ENCODE measurements around the gene POP5.

POP5 gene

DNA sequence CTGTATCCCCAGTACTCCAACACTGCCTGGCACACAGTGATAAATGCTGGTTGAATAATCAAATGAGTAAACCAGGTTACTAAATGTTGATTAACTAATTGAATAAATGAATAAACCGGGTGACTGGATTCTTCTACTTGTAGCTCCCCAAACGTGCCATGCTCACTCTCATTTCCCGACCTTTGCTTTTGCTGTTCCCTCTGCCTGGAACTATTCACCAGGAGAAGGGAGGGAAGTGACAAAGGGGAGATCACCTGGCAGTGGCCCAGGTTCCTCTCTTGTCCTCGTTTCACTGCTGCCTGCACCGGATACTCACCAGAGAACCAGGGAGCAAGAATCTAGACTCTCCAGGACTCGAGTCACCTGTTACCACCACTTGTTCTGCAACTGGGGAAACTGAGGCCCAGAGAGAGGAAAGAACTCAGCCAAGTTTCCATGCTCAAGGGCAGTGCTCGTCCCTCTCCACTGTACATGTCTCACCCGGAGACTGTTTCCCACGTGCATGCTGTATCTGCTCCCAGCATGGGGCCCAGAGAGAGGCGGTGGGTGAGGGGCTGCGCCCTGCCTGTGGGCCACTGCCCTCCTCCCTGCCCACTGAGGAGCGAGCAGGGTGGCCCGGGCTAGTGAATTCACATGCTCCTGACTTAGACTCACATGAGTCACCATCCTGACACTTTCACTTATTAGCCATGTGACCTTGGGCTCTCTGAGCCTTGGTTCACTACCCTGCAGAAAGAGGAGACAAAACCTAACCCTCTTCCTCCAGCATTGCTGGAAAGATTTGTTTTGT lies 17.7 kb upstream of the POP5 start:
- H3K9me3 Mint-ChIP-seq, result no peaks in the 10 kb centered on the region
- H3K4me3 Mint-ChIP-seq, result no peak overlapping the region
- H3K27ac Mint-ChIP-seq, result no peak overlapping the region
- no peaks in the 10 kb centered on the region for H3K36me3 Mint-ChIP-seq (ENCODE audit: low read depth)
- H3K27me3 Mint-ChIP-seq, result peaks cover 8% of the 10 kb centered on the region
- H3K4me1 Mint-ChIP-seq (ENCODE audit: low read depth), result no peaks in the 10 kb centered on the region
- no peak for DNase-seq

DNA sequence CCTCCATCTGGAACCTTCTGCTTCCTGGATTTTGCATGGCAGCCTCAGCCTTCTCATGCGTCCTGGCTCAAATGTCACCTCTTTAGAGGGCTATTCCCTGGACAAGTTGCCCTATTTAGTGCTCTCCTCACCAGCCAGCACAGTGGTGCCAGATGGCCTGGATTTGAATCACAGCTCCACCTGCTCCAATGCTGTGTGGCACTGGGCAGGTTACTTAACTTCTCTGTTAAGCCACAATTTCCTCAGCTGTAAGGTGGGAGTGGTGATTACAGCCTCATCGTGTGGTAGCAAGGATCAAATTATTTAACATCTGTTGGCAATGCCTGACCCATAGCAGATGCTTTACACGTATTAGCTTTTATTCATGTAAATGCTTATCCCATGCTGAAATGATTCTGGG lies 16.7 kb upstream of the POP5 start:
- Mint-ChIP-seq H3K27ac (no peak overlapping the region), H3K4me1 (ENCODE audit: low read depth) (no peaks in the 10 kb centered on the region), H3K9me3 (no peaks in the 10 kb centered on the region), H3K27me3 (peaks cover 8% of the 10 kb centered on the region), H3K36me3 (ENCODE audit: low read depth) (no peaks in the 10 kb centered on the region), H3K4me3 (no peak overlapping the region)
- DNase-seq, result no peak

DNA sequence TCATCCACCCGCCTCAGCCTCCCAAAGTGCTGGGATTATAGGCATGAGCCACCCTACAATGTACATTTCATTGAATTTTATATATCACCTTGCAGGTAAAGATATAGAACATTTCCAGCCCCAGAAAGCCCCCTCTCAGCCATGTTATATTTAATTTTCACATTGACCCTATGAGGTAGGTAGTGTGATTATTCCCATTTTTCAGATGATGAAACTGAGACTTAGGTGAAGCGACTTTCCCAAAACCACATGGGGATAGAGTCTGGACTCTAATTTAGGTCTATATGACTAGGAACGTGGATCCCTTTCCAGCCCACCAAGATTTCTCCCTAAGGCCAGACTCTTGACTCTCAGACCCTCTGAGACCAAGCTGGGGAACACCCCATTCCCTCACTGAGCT lies 15.7 kb upstream of the POP5 start:
- Mint-ChIP-seq H3K27ac (no peak overlapping the region), H3K9me3 (no peaks in the 10 kb centered on the region), H3K4me1 (ENCODE audit: low read depth) (no peaks in the 10 kb centered on the region), H3K36me3 (ENCODE audit: low read depth) (no peaks in the 10 kb centered on the region), H3K4me3 (no peak overlapping the region), H3K27me3 (peaks cover 5% of the 10 kb centered on the region)
- no peak for DNase-seq

DNA sequence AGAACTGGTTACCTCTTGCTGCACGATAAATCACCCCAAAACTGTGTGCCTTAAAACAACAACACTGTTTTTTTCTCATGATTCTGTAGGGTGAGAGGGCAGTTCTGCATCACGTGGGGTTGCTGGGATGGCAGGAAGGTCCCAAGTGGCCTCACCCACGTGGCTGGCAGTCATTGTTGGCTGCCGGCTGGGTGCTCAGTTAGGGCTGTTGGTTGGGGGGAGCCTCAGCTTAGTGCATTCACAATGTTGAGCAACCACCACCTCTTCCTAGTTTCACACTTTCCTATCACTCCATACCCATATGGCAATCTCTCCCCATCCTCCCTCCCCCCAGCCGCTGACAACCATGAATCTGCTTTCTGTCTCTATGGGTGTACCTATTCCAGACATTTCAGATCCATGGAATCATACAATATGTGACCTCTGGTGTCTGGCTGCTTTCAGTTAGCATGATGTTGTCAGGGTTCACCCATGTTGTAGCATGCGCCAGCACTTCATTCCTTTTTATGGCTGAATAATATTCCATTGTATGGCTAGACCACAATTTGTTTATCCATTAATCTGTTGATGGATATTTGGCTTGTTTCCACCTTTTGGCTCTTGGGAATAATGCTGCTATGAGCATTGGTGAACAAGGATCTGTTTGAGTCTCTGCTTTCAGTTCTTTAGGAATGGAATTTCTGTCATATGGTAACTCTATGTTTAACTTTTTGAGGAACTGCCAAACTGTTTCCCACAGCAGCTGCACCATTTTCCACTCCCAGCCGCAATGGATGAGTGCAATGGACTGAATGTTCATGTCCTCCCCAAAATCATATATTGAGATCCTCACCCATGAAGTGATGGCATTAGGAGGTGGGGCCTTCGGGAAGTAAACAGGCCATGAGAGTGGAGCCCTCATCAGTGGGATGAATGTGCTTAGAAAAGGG lies 11.2 kb upstream of the POP5 start:
- no peaks in the 10 kb centered on the region for H3K9me3 Mint-ChIP-seq
- no peak overlapping the region for H3K27ac Mint-ChIP-seq
- no peaks in the 10 kb centered on the region for H3K4me1 Mint-ChIP-seq (ENCODE audit: low read depth)
- no peaks in the 10 kb centered on the region for H3K27me3 Mint-ChIP-seq
- H3K36me3 Mint-ChIP-seq (ENCODE audit: low read depth), result no peaks in the 10 kb centered on the region
- no peak for DNase-seq
- no peak overlapping the region for H3K4me3 Mint-ChIP-seq

DNA sequence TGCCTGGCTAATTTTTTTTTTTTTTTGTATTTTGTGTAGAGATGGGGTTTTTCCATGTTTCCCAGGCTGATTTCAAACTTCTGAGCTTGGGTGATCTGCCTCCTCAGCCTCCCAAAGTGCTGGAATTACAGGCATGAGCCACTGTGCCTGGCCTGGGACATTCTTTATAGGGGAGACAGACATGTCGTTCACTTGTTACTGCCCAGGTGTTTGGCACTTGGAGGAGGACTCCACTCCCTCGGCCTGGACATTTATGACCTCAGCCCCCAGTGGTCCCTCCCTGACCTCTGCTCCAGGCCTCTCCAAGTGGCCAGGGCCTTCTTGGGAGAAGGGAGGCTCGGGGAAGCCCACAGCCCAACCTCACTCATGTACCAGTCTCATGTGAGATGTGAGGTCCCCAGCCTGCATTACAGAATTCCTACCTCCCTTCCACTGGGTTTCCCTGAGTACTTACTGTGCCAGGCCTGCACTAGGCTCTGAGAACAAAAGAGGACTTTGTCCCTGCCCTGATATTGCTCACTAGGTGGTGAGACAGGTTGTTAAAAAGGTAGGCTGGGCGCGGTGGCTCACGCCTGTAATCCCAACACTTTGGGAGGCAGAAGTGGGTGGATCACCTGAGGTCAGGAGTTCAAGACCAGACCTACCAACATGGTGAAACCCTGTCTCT lies 9.7 kb upstream of the POP5 start:
- H3K4me1 Mint-ChIP-seq (ENCODE audit: low read depth), result no peaks in the 10 kb centered on the region
- peaks cover 3% of the 10 kb centered on the region for H3K27me3 Mint-ChIP-seq
- H3K27ac Mint-ChIP-seq, result no peak overlapping the region
- no peaks in the 10 kb centered on the region for H3K36me3 Mint-ChIP-seq (ENCODE audit: low read depth)
- H3K4me3 Mint-ChIP-seq, result no peak overlapping the region
- no peaks in the 10 kb centered on the region for H3K9me3 Mint-ChIP-seq
- DNase-seq, result no peak

DNA sequence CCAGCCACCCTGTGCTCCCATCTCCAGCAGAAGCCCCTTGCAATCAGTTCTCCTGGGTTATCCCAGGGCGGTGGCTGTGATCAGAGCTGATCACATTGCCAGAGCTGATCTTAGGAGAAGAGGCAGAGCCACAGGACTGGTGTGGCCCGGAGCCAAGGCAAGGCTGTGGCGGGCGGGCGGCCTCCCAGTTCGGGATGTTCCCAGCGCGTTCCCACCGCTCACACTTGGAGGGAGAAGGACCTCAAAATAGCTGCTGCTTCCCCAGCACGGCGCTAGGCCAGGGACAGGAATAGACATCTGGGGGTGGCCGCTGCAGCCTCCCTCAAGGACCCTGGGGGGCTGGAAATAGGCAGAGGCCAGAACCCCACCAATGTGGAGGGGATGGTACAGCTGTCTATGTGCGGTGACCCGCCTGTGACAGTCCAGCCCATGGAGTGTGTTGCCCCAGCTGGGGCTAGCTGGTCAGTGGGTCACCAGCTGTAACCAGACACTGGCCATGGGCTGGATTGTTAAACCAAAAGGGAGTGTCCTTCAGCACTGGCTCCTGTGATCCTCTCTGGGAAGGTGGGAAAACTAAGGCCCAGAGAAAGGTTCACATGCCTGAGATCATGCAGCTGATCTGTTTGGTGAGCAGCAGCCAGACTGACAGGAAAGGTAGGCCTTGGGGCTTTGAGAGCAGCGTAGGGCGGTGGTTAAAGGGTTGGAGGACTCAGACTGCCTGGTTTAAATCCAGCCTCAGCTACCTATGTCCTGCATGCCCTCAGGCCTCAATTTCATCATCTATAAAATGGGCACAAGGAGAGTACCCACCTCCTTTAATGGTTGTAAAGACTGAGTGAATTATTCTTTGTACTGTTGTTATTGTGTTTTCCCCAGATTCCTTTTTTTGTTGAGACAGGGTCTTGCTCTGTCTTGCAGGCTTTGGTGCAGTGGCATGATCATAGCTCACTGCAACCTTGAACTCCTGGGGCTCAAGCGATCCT lies 8.0 kb upstream of the POP5 start:
- Mint-ChIP-seq H3K9me3 (no peaks in the 10 kb centered on the region), H3K4me3 (no peak overlapping the region), H3K27me3 (peaks cover 8% of the 10 kb centered on the region), H3K4me1 (ENCODE audit: low read depth) (peaks cover 1% of the 10 kb centered on the region), H3K36me3 (ENCODE audit: low read depth) (no peaks in the 10 kb centered on the region), H3K27ac (no peak overlapping the region)
- DNase-seq, result no peak

DNA sequence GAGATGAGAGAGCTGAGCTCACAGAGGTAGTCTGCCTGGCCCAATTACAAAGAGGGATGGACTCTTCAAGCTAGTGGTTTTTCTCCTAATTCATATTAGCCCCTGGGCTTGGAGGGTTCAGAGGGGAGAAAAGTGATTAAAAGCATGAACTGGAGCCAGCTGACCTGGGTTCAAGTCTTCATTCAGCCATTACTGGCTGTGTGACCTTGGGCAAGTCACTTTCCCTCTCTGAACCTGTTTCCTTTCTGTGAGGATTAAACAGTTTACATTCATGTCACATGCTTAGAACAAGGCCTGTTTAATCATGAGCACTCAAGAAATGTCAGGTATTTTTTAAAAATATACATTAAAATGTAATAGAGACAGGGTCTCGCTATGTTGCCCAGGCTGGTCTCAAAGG lies 7.2 kb upstream of the POP5 start:
- Mint-ChIP-seq H3K36me3 (ENCODE audit: low read depth) (no peaks in the 10 kb centered on the region), H3K4me3 (no peak overlapping the region), H3K9me3 (no peaks in the 10 kb centered on the region), H3K27me3 (peaks cover 15% of the 10 kb centered on the region), H3K27ac (no peak overlapping the region), H3K4me1 (ENCODE audit: low read depth) (peaks cover 7% of the 10 kb centered on the region)
- DNase-seq, result no peak

DNA sequence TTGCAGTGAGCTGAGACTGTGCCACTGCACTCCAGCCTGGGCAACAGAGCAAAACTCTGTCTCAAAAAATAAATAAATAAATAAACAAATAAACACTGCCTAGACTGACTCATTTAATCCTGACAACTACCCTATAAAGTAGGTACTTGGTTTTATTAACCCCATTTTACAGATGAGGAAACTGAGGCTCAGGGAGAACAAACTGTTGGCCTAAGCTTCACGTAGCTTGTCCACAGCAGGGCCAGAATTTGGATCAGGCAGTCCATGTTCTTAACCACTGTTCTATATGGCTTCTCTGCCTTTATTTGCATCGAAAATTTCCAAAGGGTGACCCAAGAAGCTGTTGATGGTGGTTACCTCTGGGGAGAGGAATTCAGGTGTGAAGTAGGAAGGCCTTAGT lies 5.7 kb upstream of the POP5 start:
- H3K36me3 Mint-ChIP-seq (ENCODE audit: low read depth), result no peaks in the 10 kb centered on the region
- H3K4me3 Mint-ChIP-seq, result no peak overlapping the region
- peaks cover 17% of the 10 kb centered on the region for H3K4me1 Mint-ChIP-seq (ENCODE audit: low read depth)
- no peak for DNase-seq
- no peaks in the 10 kb centered on the region for H3K9me3 Mint-ChIP-seq
- no peak overlapping the region for H3K27ac Mint-ChIP-seq
- peaks cover 17% of the 10 kb centered on the region for H3K27me3 Mint-ChIP-seq

DNA sequence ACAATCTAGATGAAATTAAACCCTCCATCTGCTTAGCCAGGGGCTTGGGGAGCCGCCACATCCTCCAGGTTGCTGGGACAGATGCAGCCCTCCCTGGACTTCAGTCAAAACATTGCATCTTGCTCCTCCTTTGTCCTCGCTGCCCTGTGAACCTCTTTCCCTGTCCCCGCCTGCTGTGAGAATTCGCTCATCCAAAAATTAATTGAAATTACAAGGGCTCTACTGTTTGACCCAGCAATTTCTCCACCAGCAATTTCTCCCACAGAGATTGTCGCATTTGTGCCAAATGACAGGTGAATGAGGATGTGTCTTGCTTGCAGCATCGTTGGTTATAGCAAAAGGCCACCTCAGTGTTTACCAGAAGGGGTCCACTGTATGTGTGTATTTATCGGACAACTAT lies 5.0 kb upstream of the POP5 start:
- peaks cover 17% of the 10 kb centered on the region for H3K27me3 Mint-ChIP-seq
- H3K36me3 Mint-ChIP-seq (ENCODE audit: low read depth), result peaks cover 2% of the 10 kb centered on the region
- no peak overlapping the region for H3K27ac Mint-ChIP-seq
- no peaks in the 10 kb centered on the region for H3K9me3 Mint-ChIP-seq
- H3K4me1 Mint-ChIP-seq (ENCODE audit: low read depth), result peaks cover 22% of the 10 kb centered on the region
- no peak for DNase-seq
- no peak overlapping the region for H3K4me3 Mint-ChIP-seq

DNA sequence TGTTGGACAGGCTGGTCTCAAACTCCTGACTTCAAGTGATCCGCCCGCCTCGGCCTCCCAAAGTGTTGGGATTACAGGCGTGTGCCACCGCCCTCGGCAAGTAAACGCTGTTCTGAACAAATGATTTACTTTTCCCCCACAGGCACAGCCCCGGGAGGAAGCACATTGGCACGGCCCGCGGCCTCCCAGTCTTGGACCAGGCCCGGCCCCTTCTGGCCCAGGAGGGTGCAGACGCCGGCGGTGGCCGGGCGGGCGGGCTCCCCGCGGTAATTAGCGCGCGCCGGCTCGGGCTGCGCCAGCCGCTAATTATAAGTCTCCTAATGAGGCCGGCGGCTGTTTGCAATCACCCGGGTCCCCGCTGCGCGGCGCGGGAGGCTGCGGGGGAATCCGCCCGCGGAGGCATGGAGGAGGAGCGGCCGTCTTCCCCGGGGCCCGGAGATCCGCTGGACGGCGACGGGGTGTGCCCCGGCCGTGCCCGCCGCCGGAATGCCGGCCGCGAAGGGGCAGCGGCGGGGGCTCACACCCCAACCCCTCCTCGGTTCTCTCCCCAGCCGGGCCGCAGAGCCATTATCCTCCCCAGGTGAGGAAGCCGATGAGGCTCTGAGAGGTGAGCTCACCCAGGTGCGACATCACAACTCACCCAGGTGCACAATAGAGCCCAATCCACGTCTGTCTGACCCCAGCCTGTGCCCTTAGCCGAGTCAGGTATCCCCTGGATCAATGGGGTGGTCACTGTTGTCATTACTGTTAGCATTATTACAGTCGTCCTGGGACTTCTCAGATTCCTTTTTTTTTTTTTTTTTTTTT lies 3.3 kb upstream of the POP5 start:
- Mint-ChIP-seq H3K27ac (peak overlapping the region; percentile 47), H3K36me3 (ENCODE audit: low read depth) (peaks cover 17% of the 10 kb centered on the region), H3K9me3 (no peaks in the 10 kb centered on the region), H3K27me3 (peaks cover 17% of the 10 kb centered on the region), H3K4me1 (ENCODE audit: low read depth) (peaks cover 34% of the 10 kb centered on the region), H3K4me3 (peak overlapping the region; percentile 56)
- DNase-seq, result peak; percentile 72

DNA sequence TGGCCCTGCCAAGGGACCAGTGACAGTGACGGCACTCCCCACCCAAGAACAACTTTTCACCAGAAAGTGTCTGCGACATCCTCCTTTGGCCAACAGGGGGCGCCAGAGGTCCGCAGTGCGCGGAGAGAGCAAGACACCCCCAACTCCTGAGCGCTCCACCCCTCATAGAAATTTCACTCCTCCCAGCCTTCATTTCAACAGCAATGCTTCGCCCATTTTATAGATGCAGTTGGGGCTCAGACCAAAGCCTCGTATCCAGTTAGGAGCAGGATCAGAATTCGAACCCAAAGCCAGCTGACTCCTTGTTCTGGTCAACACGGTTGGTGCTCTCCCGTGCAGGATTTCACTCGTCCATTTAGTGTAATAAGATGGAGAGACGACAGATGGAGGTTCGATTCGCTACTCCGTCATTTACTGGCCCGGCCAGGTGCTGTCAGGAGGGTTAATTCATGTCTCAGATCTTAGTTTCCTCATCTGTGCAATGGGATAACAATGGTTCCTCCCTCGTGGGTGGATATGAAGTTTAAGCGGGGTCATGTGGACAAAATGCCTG lies 2.4 kb upstream of the POP5 start:
- Mint-ChIP-seq H3K9me3 (no peaks in the 10 kb centered on the region), H3K4me1 (ENCODE audit: low read depth) (peaks cover 39% of the 10 kb centered on the region), H3K4me3 (peak overlapping the region; percentile 56), H3K27ac (peak overlapping the region; percentile 14), H3K36me3 (ENCODE audit: low read depth) (peaks cover 27% of the 10 kb centered on the region), H3K27me3 (peaks cover 17% of the 10 kb centered on the region)
- DNase-seq, result peak; percentile 88

DNA sequence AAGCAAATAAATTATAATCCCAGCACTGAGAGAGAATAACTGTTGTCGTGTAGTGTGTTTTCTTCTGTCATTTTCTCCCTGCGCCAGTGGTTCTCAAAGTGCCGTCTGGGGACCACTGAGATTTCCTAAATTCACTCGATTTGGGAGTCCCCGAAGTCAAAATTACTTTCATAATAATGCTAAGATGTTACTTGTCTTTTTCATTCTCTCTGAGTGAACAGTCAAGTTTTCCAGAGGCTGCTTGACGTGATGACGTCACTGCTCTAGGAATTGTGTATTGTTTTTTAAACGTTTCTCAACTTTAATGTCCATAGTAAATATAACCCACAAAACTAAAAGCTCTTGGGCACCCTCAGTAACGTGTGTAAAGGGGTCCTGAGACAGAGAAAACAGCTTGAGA lies 796 bp upstream of the POP5 start:
- H3K27ac Mint-ChIP-seq, result peak overlapping the region; percentile 95
- peaks cover 17% of the 10 kb centered on the region for H3K27me3 Mint-ChIP-seq
- DNase-seq, result no peak
- H3K9me3 Mint-ChIP-seq, result no peaks in the 10 kb centered on the region
- H3K4me1 Mint-ChIP-seq (ENCODE audit: low read depth), result peaks cover 39% of the 10 kb centered on the region
- H3K36me3 Mint-ChIP-seq (ENCODE audit: low read depth), result peaks cover 43% of the 10 kb centered on the region
- peak overlapping the region; percentile 97 for H3K4me3 Mint-ChIP-seq

DNA sequence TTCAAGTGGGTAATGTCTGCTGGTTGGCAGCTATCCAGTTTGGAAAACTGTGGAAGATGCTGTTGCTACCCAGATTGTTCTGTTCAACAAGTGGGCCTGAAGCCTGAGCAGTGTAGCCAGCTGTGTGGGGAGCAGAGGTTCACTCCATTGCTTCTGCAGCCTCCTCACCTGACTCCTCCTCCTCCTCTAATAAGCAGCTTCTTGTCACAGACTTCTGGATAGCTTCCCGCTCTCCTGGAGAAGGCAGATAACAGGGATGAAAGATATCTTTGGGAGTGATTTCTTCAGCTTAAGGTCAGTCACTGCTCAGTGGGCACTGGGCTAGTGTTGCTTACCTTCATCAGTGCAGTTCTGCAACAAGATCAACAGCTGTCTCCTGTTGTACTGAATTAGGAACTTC lies 2.0 kb downstream of the POP5 start:
- Mint-ChIP-seq H3K27me3 (peaks cover 8% of the 10 kb centered on the region), H3K4me1 (ENCODE audit: low read depth) (peaks cover 37% of the 10 kb centered on the region), H3K9me3 (no peaks in the 10 kb centered on the region), H3K27ac (peak overlapping the region; percentile 95), H3K4me3 (no peak overlapping the region), H3K36me3 (ENCODE audit: low read depth) (peaks cover 71% of the 10 kb centered on the region)
- DNase-seq, result no peak

Data from activated T-cell treated with anti-CD3 and anti-CD28 coated beads, Interleukin-2, amount 50 U/mL, for 24 hours (primary cell).